Panc1 (cell line): ENCODE data around the gene CACNA1E.

ENCODE experiments used
- POLR2AphosphoS5 ChIP-seq: IDR thresholded peaks from 2 replicates; pipeline ENCODE4 v1.6.1; 2012; ENCODE audit warnings: mild to moderate bottlenecking, low read depth, low read length, moderate library complexity
- SIN3A ChIP-seq: IDR thresholded peaks from 2 replicates; pipeline ENCODE4 v1.6.1; 2012; ENCODE audit warnings: low read depth, mild to moderate bottlenecking, low read length, moderate library complexity, borderline replicate concordance; ENCODE audit not compliant: insufficient read depth
- TF ChIP-seq, protein P1 (sequence below): fragments of 450-650 bp; IDR thresholded peaks from 2 replicates; pipeline ENCODE4 v1.5.1; 2017; ENCODE audit warnings: mild to moderate bottlenecking
- TF ChIP-seq, protein P2 (sequence below), 2 experiments: IDR thresholded peaks; 2 replicates each; pipeline ENCODE4 v1.6.1; 2011 to 2012; ENCODE audit warnings: low read depth in 2 of 2, control low read depth in 1 of 2, low read length in 1 of 2, mild to moderate bottlenecking in 1 of 2, moderate library complexity in 1 of 2; ENCODE audit not compliant: insufficient read depth in 1 of 2

DNA sequence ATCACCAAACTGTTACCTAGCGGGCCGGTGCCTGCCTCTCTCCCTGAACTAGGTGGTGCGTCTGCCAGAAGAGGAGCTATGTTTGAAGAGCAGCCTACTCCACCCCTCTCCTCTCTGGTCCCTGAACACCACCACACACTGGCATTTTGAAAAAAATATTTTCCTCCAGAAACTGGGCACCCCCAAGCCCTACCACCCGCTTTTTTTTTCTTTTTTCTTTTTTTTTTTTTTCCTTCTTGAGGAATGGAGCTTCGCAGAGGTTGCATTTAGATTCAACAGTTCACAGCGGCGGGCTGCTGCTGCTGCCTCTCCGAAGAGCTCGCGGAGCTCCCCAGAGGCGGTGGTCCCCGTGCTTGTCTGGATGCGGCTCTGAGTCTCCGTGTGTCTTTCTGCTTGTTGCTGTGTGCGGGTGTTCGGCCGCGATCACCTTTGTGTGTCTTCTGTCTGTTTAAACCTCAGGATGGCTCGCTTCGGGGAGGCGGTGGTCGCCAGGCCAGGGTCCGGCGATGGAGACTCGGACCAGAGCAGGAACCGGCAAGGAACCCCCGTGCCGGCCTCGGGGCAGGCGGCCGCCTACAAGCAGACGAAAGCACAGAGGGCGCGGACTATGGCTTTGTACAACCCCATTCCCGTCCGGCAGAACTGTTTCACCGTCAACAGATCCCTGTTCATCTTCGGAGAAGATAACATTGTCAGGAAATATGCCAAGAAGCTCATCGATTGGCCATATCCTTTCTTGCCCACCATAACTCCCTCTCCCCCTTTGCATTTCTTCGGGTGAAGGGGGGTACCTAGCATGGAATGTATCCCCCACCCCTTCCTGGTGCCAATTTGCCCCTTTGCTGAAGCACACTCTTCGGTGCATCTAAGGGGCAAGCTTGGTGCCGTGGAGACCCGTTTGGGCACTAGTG is at the start of gene CACNA1E:
- TF ChIP-seq, protein P1, sequence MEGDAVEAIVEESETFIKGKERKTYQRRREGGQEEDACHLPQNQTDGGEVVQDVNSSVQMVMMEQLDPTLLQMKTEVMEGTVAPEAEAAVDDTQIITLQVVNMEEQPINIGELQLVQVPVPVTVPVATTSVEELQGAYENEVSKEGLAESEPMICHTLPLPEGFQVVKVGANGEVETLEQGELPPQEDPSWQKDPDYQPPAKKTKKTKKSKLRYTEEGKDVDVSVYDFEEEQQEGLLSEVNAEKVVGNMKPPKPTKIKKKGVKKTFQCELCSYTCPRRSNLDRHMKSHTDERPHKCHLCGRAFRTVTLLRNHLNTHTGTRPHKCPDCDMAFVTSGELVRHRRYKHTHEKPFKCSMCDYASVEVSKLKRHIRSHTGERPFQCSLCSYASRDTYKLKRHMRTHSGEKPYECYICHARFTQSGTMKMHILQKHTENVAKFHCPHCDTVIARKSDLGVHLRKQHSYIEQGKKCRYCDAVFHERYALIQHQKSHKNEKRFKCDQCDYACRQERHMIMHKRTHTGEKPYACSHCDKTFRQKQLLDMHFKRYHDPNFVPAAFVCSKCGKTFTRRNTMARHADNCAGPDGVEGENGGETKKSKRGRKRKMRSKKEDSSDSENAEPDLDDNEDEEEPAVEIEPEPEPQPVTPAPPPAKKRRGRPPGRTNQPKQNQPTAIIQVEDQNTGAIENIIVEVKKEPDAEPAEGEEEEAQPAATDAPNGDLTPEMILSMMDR: no peak
- TF ChIP-seq POLR2AphosphoS5: no peak
- TF ChIP-seq, protein P2, sequence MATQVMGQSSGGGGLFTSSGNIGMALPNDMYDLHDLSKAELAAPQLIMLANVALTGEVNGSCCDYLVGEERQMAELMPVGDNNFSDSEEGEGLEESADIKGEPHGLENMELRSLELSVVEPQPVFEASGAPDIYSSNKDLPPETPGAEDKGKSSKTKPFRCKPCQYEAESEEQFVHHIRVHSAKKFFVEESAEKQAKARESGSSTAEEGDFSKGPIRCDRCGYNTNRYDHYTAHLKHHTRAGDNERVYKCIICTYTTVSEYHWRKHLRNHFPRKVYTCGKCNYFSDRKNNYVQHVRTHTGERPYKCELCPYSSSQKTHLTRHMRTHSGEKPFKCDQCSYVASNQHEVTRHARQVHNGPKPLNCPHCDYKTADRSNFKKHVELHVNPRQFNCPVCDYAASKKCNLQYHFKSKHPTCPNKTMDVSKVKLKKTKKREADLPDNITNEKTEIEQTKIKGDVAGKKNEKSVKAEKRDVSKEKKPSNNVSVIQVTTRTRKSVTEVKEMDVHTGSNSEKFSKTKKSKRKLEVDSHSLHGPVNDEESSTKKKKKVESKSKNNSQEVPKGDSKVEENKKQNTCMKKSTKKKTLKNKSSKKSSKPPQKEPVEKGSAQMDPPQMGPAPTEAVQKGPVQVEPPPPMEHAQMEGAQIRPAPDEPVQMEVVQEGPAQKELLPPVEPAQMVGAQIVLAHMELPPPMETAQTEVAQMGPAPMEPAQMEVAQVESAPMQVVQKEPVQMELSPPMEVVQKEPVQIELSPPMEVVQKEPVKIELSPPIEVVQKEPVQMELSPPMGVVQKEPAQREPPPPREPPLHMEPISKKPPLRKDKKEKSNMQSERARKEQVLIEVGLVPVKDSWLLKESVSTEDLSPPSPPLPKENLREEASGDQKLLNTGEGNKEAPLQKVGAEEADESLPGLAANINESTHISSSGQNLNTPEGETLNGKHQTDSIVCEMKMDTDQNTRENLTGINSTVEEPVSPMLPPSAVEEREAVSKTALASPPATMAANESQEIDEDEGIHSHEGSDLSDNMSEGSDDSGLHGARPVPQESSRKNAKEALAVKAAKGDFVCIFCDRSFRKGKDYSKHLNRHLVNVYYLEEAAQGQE (IDR thresholded peaks at IDR 0.05; ENCODE audit: insufficient read depth in 1 of 2, low read depth in 2 of 2, low read length in 1 of 2): no peak
- no peak for TF ChIP-seq SIN3A
